ENCODE measurements around the gene NIPBL. TPM values are rescaled to one million over a fixed set of nuclear protein-coding genes. Genes with fewer than 3 reads are reported as not detected.

Gene NIPBL
- total RNA-seq, 1 experiment from 2014 or later: 45.1 TPM

DNA sequence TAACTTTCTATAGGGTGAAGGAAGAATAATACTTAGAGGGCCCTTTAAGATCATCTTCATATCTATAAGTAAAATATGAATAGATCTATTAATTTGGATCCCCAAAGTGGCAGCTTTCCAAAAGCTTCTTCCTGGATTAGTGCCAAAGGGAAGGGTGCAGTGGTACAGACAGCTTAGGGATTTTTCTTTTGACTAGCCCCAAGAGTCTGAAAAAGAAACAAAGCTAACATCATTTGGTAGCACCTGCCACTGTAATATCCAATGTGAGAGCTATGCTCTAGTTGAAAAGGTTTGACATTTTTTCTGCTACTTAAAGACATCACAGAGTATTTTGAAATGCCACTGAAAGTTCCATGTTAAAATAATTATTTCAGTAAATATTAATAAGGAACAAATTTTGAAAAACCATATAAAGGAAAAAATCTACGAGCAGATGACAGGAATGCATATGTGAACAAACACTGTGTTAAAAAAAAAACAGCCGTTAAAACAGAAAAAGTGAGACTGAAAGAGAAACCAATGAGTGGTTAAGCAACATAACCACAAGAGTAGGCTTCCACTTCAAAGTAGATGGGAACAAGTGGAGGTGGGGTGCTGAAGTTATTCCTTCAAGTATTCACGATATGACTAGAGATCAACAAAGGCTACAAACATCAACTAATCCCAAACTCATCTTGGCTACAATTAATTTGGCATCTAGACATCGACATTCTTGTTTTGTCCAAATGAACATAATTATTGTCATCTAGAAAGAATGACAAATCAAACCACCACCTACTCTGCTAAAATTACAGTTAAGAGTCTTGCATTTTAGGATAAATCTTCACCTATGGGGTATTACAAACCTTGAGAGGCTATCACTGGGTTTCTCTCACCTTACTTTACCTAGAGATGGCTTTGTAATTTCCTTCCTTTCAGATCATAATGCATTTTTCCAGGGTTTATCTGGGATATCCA lies 235.1 kb downstream of the NIPBL start:
- Histone ChIP-seq H3K36me3 (ENCODE audit: control insufficient read depth in 1 of 2, insufficient read depth in 2 of 2, low read length in 2 of 2) (no peaks in the 10 kb centered on the region; a peak in 1 of 4 replicates), H3K27me3 (ENCODE audit: insufficient read depth, low read length) (no peaks in the 10 kb centered on the region), H3K9ac (ENCODE audit: low read length) (no peak overlapping the region), H3K27ac (ENCODE audit: low read depth, low read length) (no peak overlapping the region), H2AFZ (ENCODE audit: low read depth, low read length, poor library complexity, severe bottlenecking) (no peak overlapping the region), H3K4me3 (replicated peaks in 1 of 2; ENCODE audit: low read depth in 1 of 2, low read length in 2 of 2) (no peak overlapping the region), H3K4me1 (ENCODE audit: control insufficient read depth in 1 of 2, insufficient read depth in 2 of 2, low read length in 2 of 2) (no peaks in the 10 kb centered on the region), H4K20me1 (ENCODE audit: insufficient read depth) (no peaks in the 10 kb centered on the region), H3K9me3 (ENCODE audit: control insufficient read depth in 1 of 2, insufficient read depth in 1 of 2, low read depth in 1 of 2, low read length in 2 of 2) (no peaks in the 10 kb centered on the region), H3K4me2 (ENCODE audit: low read length) (no peak overlapping the region), H3K79me2 (ENCODE audit: insufficient read depth, low read length) (no peaks in the 10 kb centered on the region), H3K9me2 (ENCODE audit: insufficient read depth) (no peaks in the 10 kb centered on the region)
- ChIA-PET CTCF (no interaction called here), RAD21 (ENCODE audit: low non-redundant PET in 1 of 2, low total read pairs in 2 of 2, uncharacterized antibody in 2 of 2, unreplicated experiment in 2 of 2) (no interaction called here), POLR2A (no interaction called here)
- BruUV-seq (replicated peaks): no TSS peak
- ATAC-seq (no peak), DNase-seq (ENCODE audit: low read depth, low spot score) (no peak)
- TF ChIP-seq ZNF274 (IDR thresholded peaks at IDR 0.05; ENCODE audit: low read depth, low read length): no peak
- no peak for TF ChIP-seq RAD21 (IDR thresholded peaks at IDR 0.05; ENCODE audit: low read depth)
- no peak for TF ChIP-seq POLR2A (IDR thresholded peaks at IDR 0.05; ENCODE audit: borderline replicate concordance, extremely low read depth, insufficient read depth, insufficient read length)
- no peak for TF ChIP-seq SRF (IDR thresholded peaks at IDR 0.05; ENCODE audit: low read depth)
- TF ChIP-seq CBX3 (IDR thresholded peaks at IDR 0.05; ENCODE audit: low read depth): no peak
- no peak for TF ChIP-seq EGR1 (IDR thresholded peaks at IDR 0.05; ENCODE audit: low read depth)
- TF ChIP-seq CEBPB (IDR thresholded peaks at IDR 0.05; ENCODE audit: low read depth): no peak
- TF ChIP-seq, protein P1, sequence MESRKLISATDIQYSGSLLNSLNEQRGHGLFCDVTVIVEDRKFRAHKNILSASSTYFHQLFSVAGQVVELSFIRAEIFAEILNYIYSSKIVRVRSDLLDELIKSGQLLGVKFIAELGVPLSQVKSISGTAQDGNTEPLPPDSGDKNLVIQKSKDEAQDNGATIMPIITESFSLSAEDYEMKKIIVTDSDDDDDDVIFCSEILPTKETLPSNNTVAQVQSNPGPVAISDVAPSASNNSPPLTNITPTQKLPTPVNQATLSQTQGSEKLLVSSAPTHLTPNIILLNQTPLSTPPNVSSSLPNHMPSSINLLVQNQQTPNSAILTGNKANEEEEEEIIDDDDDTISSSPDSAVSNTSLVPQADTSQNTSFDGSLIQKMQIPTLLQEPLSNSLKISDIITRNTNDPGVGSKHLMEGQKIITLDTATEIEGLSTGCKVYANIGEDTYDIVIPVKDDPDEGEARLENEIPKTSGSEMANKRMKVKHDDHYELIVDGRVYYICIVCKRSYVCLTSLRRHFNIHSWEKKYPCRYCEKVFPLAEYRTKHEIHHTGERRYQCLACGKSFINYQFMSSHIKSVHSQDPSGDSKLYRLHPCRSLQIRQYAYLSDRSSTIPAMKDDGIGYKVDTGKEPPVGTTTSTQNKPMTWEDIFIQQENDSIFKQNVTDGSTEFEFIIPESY (IDR thresholded peaks at IDR 0.05; ENCODE audit: extremely low read depth, insufficient replicate concordance, low read length): no peak
- TF ChIP-seq, protein P2, sequence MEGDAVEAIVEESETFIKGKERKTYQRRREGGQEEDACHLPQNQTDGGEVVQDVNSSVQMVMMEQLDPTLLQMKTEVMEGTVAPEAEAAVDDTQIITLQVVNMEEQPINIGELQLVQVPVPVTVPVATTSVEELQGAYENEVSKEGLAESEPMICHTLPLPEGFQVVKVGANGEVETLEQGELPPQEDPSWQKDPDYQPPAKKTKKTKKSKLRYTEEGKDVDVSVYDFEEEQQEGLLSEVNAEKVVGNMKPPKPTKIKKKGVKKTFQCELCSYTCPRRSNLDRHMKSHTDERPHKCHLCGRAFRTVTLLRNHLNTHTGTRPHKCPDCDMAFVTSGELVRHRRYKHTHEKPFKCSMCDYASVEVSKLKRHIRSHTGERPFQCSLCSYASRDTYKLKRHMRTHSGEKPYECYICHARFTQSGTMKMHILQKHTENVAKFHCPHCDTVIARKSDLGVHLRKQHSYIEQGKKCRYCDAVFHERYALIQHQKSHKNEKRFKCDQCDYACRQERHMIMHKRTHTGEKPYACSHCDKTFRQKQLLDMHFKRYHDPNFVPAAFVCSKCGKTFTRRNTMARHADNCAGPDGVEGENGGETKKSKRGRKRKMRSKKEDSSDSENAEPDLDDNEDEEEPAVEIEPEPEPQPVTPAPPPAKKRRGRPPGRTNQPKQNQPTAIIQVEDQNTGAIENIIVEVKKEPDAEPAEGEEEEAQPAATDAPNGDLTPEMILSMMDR (IDR thresholded peaks at IDR 0.05 in 2 of 3, conservative IDR thresholded peaks at IDR 0.05 in 1 of 3; ENCODE audit: borderline replicate concordance in 1 of 3, insufficient read depth in 1 of 3, low read depth in 2 of 3, low read length in 2 of 3): no peak
- no peak for TF ChIP-seq ELF1 (IDR thresholded peaks at IDR 0.05; ENCODE audit: borderline replicate concordance, low read depth)
- TF ChIP-seq SP1 (IDR thresholded peaks at IDR 0.05; ENCODE audit: low read depth): no peak
- no peak for TF ChIP-seq EZH2 (IDR thresholded peaks at IDR 0.05)
- TF ChIP-seq EZH2phosphoT487 (IDR thresholded peaks at IDR 0.05; ENCODE audit: borderline replicate concordance): no peak
- TF ChIP-seq, protein P3, sequence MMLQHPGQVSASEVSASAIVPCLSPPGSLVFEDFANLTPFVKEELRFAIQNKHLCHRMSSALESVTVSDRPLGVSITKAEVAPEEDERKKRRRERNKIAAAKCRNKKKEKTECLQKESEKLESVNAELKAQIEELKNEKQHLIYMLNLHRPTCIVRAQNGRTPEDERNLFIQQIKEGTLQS (IDR thresholded peaks at IDR 0.05): no peak
- no peak for TF ChIP-seq TCF7L2 (IDR thresholded peaks at IDR 0.05; ENCODE audit: borderline replicate concordance, extremely low read depth, insufficient read depth, insufficient read length)
- TF ChIP-seq, protein P4, sequence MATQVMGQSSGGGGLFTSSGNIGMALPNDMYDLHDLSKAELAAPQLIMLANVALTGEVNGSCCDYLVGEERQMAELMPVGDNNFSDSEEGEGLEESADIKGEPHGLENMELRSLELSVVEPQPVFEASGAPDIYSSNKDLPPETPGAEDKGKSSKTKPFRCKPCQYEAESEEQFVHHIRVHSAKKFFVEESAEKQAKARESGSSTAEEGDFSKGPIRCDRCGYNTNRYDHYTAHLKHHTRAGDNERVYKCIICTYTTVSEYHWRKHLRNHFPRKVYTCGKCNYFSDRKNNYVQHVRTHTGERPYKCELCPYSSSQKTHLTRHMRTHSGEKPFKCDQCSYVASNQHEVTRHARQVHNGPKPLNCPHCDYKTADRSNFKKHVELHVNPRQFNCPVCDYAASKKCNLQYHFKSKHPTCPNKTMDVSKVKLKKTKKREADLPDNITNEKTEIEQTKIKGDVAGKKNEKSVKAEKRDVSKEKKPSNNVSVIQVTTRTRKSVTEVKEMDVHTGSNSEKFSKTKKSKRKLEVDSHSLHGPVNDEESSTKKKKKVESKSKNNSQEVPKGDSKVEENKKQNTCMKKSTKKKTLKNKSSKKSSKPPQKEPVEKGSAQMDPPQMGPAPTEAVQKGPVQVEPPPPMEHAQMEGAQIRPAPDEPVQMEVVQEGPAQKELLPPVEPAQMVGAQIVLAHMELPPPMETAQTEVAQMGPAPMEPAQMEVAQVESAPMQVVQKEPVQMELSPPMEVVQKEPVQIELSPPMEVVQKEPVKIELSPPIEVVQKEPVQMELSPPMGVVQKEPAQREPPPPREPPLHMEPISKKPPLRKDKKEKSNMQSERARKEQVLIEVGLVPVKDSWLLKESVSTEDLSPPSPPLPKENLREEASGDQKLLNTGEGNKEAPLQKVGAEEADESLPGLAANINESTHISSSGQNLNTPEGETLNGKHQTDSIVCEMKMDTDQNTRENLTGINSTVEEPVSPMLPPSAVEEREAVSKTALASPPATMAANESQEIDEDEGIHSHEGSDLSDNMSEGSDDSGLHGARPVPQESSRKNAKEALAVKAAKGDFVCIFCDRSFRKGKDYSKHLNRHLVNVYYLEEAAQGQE (IDR thresholded peaks at IDR 0.05; ENCODE audit: low read depth): no peak
- no peak for TF ChIP-seq POLR2AphosphoS5 (IDR thresholded peaks at IDR 0.05; ENCODE audit: low read depth, low read length)
- no peak for TF ChIP-seq ZFX (IDR thresholded peaks at IDR 0.05)
- TF ChIP-seq, protein P5, sequence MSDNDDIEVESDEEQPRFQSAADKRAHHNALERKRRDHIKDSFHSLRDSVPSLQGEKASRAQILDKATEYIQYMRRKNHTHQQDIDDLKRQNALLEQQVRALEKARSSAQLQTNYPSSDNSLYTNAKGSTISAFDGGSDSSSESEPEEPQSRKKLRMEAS (IDR thresholded peaks at IDR 0.05): no peak
- intact Hi-C loops (cut with micrococcal nuclease): no loop called here
